GM12878 (cell line): ENCODE data around the gene PIP5KL1. TPM values are rescaled to one million over a fixed set of nuclear protein-coding genes. Genes with fewer than 3 reads are reported as not detected.

Source experiments
- ATAC-seq: fragments of 200-7000 bp; cut with Tn5 transposase; 3 replicates; pipeline ENCODE4 v1.9.1; 2020; ENCODE audit warnings: mild to moderate bottlenecking, moderate library complexity
- BruUV-seq: library from RNA; stranded (reverse); fragments of 400-500 nt; replicated peaks from 2 replicates; lab custom pipeline; 2021; lab: Mats Ljungman, UMichigan
- CTCF ChIA-PET: fragments of 300-600 bp; sonication (Branson Sonifier 250); formaldehyde crosslinking; extraction: SDS; loops from one replicate; lab custom pipeline; 2021; ENCODE audit warnings: inconsistent platforms; lab: Yijun Ruan, JAX
- POLR2A ChIA-PET: fragments of 350-600 bp; formaldehyde crosslinking; extraction: SDS; loops from one replicate; lab custom pipeline; 2021; ENCODE audit warnings: inconsistent platforms; lab: Charles Lee
- RAD21 ChIA-PET: fragments of 300-600 bp; sonication (Branson Sonifier 250); formaldehyde crosslinking; loops from one replicate; lab custom pipeline; 2023; ENCODE audit warnings: antibody characterized with exemption; ENCODE audit not compliant: unreplicated experiment; lab: Charles Lee
- SMC1A ChIA-PET: fragments of 300-600 bp; sonication (Branson Sonifier 250); formaldehyde crosslinking; loops from one replicate; lab custom pipeline; 2023; ENCODE audit not compliant: unreplicated experiment, uncharacterized antibody; lab: Charles Lee
- DNase-seq: peaks from one replicate; pipeline ENCODE4 v3.0.0-alpha.2; 2011; ENCODE audit warnings: low read depth, low spot score
- FAIRE-seq: peaks from 3 replicates; lab custom pipeline; 2011; peaks lifted over from hg19 to GRCh38; lab: Jason Lieb, UNC
- H2AFZ ChIP-seq: 2 replicates; pipeline ENCODE4 v1.6.0; 2011; ENCODE audit warnings: low read depth, low read length, control low read depth; ENCODE audit not compliant: control insufficient read depth
- H3K27ac ChIP-seq: 2 replicates; pipeline ENCODE4 v1.5.1; 2011; ENCODE audit warnings: control low read depth; ENCODE audit not compliant: control insufficient read depth, insufficient read depth
- H3K27me3 ChIP-seq, 2 experiments: replicated peaks in 1 of 2; 2 replicates each; pipeline versions ENCODE4 v1.6.0 to v1.6.1; 2011; ENCODE audit warnings: low read length in 1 of 2; ENCODE audit not compliant: control insufficient read depth in 2 of 2, insufficient read depth in 2 of 2
- H3K36me3 ChIP-seq, 2 experiments: 2 replicates each; pipeline ENCODE4 v1.5.1; 2011; ENCODE audit warnings: low read length in 1 of 2; ENCODE audit not compliant: control insufficient read depth in 2 of 2, insufficient read depth in 2 of 2
- H3K4me1 ChIP-seq: 2 replicates; pipeline ENCODE4 v1.6.1; 2011; ENCODE audit warnings: mild to moderate bottlenecking, low read length, moderate library complexity, mixed read lengths; ENCODE audit not compliant: control insufficient read depth, insufficient read depth
- H3K4me2 ChIP-seq: 2 replicates; pipeline ENCODE4 v1.6.0; 2011; ENCODE audit warnings: control low read depth; ENCODE audit not compliant: control insufficient read depth, insufficient read depth
- H3K4me3 ChIP-seq: fragments of 200-600 bp; sonication (generic); 2 replicates; pipeline ENCODE4 v1.5.1; 2016
- H3K79me2 ChIP-seq: 2 replicates; pipeline ENCODE4 v1.6.0; 2011; ENCODE audit warnings: low read length; ENCODE audit not compliant: control insufficient read depth, insufficient read depth
- H3K9ac ChIP-seq: 2 replicates; pipeline ENCODE4 v1.8.0; 2011; ENCODE audit warnings: low read length, control low read depth, mixed read lengths; ENCODE audit not compliant: control insufficient read depth, insufficient read depth
- H3K9me3 ChIP-seq: replicated peaks from 3 replicates; pipeline ENCODE4 v1.5.1; 2011; ENCODE audit warnings: mild to moderate bottlenecking, low read length; ENCODE audit not compliant: control insufficient read depth, insufficient read depth
- H4K20me1 ChIP-seq: 2 replicates; pipeline ENCODE4 v1.6.0; 2011; ENCODE audit not compliant: control insufficient read depth, insufficient read depth
- BHLHE40 ChIP-seq, 2 experiments: fragments of 450-650 bp in 1 of 2; IDR thresholded peaks; 2 replicates each; pipeline ENCODE4 v1.6.1; 2011 to 2017; ENCODE audit warnings: low read depth in 2 of 2, borderline replicate concordance in 1 of 2, improper control_type of control experiment in 1 of 2, low read length in 1 of 2, mild to moderate bottlenecking in 1 of 2
- ETV6 ChIP-seq, 2 experiments: fragments of 450-650 bp in 1 of 2; IDR thresholded peaks in 1 of 2; conservative IDR thresholded peaks in 1 of 2; 2 replicates each; pipeline ENCODE4 v1.6.1; 2014; ENCODE audit warnings: antibody characterized with exemption in 1 of 2, borderline replicate concordance in 1 of 2, low read depth in 1 of 2, mild to moderate bottlenecking in 1 of 2, moderate library complexity in 1 of 2
- EZH2 ChIP-seq: IDR thresholded peaks from 2 replicates; pipeline ENCODE4 v1.6.1; 2012; ENCODE audit warnings: low read depth, mild to moderate bottlenecking, control low read depth, inconsistent platforms, low read length, borderline replicate concordance; ENCODE audit not compliant: control insufficient read depth
- LARP7 ChIP-seq: fragments of 450-650 bp; IDR thresholded peaks from 2 replicates; pipeline ENCODE4 v1.6.1; 2017; ENCODE audit warnings: mild to moderate bottlenecking
- NFYB ChIP-seq: IDR thresholded peaks from 2 replicates; pipeline ENCODE4 v1.6.1; 2011; ENCODE audit warnings: low read depth, mild to moderate bottlenecking, low read length, improper control_type of control experiment, moderate library complexity; ENCODE audit not compliant: insufficient read depth
- POLR2A ChIP-seq: IDR thresholded peaks from 2 replicates; pipeline ENCODE4 v1.6.1; 2011; ENCODE audit warnings: low read depth, mild to moderate bottlenecking, low read length
- POLR2AphosphoS5 ChIP-seq: IDR thresholded peaks from 2 replicates; pipeline ENCODE4 v1.6.1; 2011; ENCODE audit warnings: mild to moderate bottlenecking, low read length, inconsistent platforms
- RAD21 ChIP-seq: IDR thresholded peaks from 2 replicates; pipeline ENCODE4 v1.6.1; 2011; ENCODE audit warnings: mild to moderate bottlenecking, low read depth, low read length, moderate library complexity; ENCODE audit not compliant: insufficient read depth
- RAD51 ChIP-seq: fragments of 450-650 bp; IDR thresholded peaks from 2 replicates; pipeline ENCODE4 v1.6.1; 2016; ENCODE audit warnings: moderate library complexity, mild to moderate bottlenecking, inconsistent platforms
- RFX5 ChIP-seq: IDR thresholded peaks from 2 replicates; pipeline ENCODE4 v1.6.1; 2011; ENCODE audit warnings: low read depth, low read length, improper control_type of control experiment
- SMC3 ChIP-seq: IDR thresholded peaks from 2 replicates; pipeline ENCODE4 v1.6.1; 2011; ENCODE audit warnings: low read length, improper control_type of control experiment, borderline replicate concordance
- TCF7 ChIP-seq: IDR thresholded peaks from 2 replicates; pipeline ENCODE4 v1.6.1; 2014; ENCODE audit warnings: antibody characterized with exemption, borderline replicate concordance
- ZBED1 ChIP-seq: IDR thresholded peaks from 2 replicates; pipeline ENCODE4 v1.6.1; 2016; ENCODE audit warnings: borderline replicate concordance
- ZNF217 ChIP-seq: fragments of 450-650 bp; IDR thresholded peaks from 2 replicates; pipeline ENCODE4 v1.6.1; 2017; ENCODE audit warnings: antibody characterized with exemption, mild to moderate bottlenecking
- WGBS: methylation state at CpG from one replicate; pipeline ENCODE4 v1.1.6; 2016; ENCODE audit warnings: low lambda C conversion rate; ENCODE audit not compliant: insufficient replicate concordance, insufficient coverage; ENCODE audit errors: missing lambda C conversion rate; 5-methylcytosine and 5-hydroxymethylcytosine counted together
- in situ Hi-C: fragments of 300-500 bp; cut with MboI; formaldehyde crosslinking; loops from 9 replicates; pipeline ENCODE4 v1.14.3; 2018; ENCODE audit warnings: mixed read lengths
- intact Hi-C: fragments of 100-400 bp; cut with micrococcal nuclease; formaldehyde crosslinking; loops from one replicate; pipeline ENCODE4 v1.14.2; 2022; ENCODE audit not compliant: unreplicated experiment
- polyA plus RNA-seq, 11 experiments: library from polyadenylated mRNA; depleted of rRNA in 4 of 11; unstranded in 6 of 11; stranded (reverse) in 5 of 11; fragments of >200 nt; fragmentation: Nextera tagmentation in 4 of 11; fragmentation: Illumina TruSeq in 1 of 11; extraction: Ambion mirVana in 4 of 11; extraction: Trizol in 1 of 11; gene quantifications; 1 replicate in 1 of 11; 2 replicates in 10 of 11; pipeline versions ENCODE4 v1.2.1 to v1.2.3, GENCODE V29; 2011 to 2016; ENCODE audit warnings: inconsistent platforms in 2 of 11, missing spikeins in 2 of 11, low read depth in 1 of 11
- total RNA-seq, 4 experiments: library from RNA; depleted of rRNA in 3 of 4; stranded (reverse); fragments of >200 nt in 3 of 4; fragmentation: Illumina TruSeq in 1 of 4; extraction: Trizol in 1 of 4; gene quantifications; 2 replicates each; pipeline versions ENCODE4 v1.2.1 to v1.2.3, GENCODE V29; 2013 to 2021
- TF ChIP-seq, protein P1 (sequence below): fragments of 450-650 bp; IDR thresholded peaks from 2 replicates; pipeline ENCODE4 v1.6.1; 2016; ENCODE audit warnings: mild to moderate bottlenecking

Gene PIP5KL1
- total and polyA plus RNA-seq, 10 of the 15 experiments (the other 5 are each of a cell fraction or from before 2014, with no cell fraction given): 0.04 to 0.67 (median 0.43) TPM; not detected in 2

DNA sequence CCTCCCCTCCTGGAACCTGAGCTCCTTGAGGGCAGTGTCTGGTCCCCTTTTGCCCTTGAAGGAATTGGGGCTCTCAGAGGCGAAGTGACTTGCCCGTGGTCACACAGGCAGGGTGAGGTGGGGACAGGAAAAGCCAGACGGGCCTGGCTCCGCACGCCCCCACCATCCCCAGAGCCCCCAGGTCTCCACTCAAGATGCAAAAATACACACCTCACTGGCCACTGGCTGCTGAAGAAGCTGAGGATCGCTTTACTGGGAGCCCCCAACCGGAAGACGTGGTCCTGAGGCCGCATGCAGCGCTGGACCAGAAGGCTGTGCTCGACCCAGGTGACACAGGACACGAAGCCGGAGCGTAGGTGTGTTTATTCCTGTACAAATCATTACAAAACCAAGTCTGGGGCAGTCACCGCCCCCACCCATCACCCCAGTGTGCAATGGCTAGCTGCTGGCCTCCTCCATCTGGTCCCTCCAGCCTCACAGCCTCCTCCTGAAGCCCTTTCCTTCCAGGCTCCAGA, 45.5 kb downstream of the PIP5KL1 start:
- TF ChIP-seq POLR2A: peak; percentile 26; the same call in 1 of the 2 replicates
- no peak for TF ChIP-seq LARP7
- no peak for TF ChIP-seq RAD51
- ChIA-PET CTCF (interaction anchor here (1.3 to 1.4 kb wide), 2 partner anchors 36 to 150 kb away, joined by 5 read pairs; partner anchors contain the start of gene TOR2A), POLR2A (interaction anchor here (1.3 kb wide), 1 partner anchor 10 kb away, joined by 4 read pairs; no protein-coding TSS in a partner anchor), SMC1A (interaction anchor here (1.2 kb wide), 1 partner anchor 16 kb away, joined by 3 read pairs; no protein-coding TSS in a partner anchor), RAD21 (no interaction called here)
- Histone ChIP-seq H3K9ac (no peak overlapping the region), H3K9me3 (no peaks in the 10 kb centered on the region), H3K36me3 (peaks cover 4% of the 10 kb centered on the region in 2 experiments; a peak in 3 of 4 replicates), H3K27ac (no peak overlapping the region), H3K4me1 (no peaks in the 10 kb centered on the region; the same call in 1 of the 2 replicates), H3K4me2 (no peak overlapping the region), H3K27me3 (no peaks in the 10 kb centered on the region), H3K4me3 (no peak overlapping the region), H3K79me2 (no peaks in the 10 kb centered on the region), H2AFZ (no peak overlapping the region), H4K20me1 (no peaks in the 10 kb centered on the region)
- intact Hi-C loops: loop anchor here (5.0 kb wide), 1 partner anchor 32 kb away; the partner anchor contains the start of gene ST6GALNAC4
- ATAC-seq: no peak
- WGBS: 7% methylated on average over 15 of the region's 15 CpGs
- in situ Hi-C loops: no loop called here
- no peak for FAIRE-seq
- no peak for DNase-seq
- BruUV-seq: no TSS peak

DNA sequence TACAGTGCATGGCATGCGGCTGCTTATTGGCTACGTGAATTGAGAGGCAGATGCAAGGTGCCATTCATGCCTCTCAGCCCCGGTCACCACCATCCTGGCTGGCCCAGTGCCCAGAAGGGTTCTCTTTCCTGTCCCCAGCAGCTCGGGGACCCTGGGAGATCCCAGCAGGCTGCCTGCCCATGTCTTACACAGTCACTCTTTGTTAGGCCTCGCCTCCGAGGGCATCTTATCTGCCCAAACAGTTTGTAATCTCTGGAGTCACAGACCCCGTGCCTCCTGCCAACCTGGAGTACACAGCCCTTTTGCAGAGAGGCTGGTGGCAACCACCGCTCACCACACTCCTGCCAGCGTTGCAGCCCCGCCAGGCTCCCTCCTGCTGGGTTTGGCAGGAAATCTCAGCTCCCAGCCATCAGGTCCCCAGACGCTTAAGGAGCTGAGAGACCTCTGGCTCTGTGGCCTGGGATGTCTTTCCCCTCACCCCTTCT, 46.1 kb downstream of the PIP5KL1 start:
- Histone ChIP-seq H3K36me3 (peaks cover 3 to 4% of the 10 kb centered on the region in 2 experiments; a peak in 3 of 4 replicates), H3K9ac (no peak overlapping the region), H3K4me1 (no peaks in the 10 kb centered on the region; the same call in 1 of the 2 replicates), H3K4me3 (no peak overlapping the region), H2AFZ (no peak overlapping the region), H3K27me3 (no peaks in the 10 kb centered on the region), H3K9me3 (no peaks in the 10 kb centered on the region), H3K4me2 (no peak overlapping the region), H3K79me2 (no peaks in the 10 kb centered on the region), H4K20me1 (no peaks in the 10 kb centered on the region), H3K27ac (no peak overlapping the region)
- FAIRE-seq (no peak), ATAC-seq (no peak; the same call in 2 of the 3 replicates), DNase-seq (no peak)
- 74% methylated on average over 11 of the region's 11 CpGs for WGBS
- ChIA-PET SMC1A (interaction anchor here (1.2 kb wide), 1 partner anchor 15 kb away, joined by 3 read pairs; no protein-coding TSS in a partner anchor), POLR2A (interaction anchor here (1.3 kb wide), 1 partner anchor 10 kb away, joined by 4 read pairs; no protein-coding TSS in a partner anchor), RAD21 (no interaction called here), CTCF (interaction anchor here (1.4 kb wide), 1 partner anchor 37 kb away, joined by 5 read pairs; no protein-coding TSS in a partner anchor)
- BruUV-seq: no TSS peak
- in situ Hi-C loops (no loop called here), intact Hi-C loops (loop anchor here (5.0 kb wide), 1 partner anchor 33 kb away; the partner anchor contains the start of gene ST6GALNAC4)
- TF ChIP-seq NFYB (no peak), RAD21 (no peak), LARP7 (no peak), ZNF217 (no peak), RFX5 (no peak), SMC3 (no peak), POLR2AphosphoS5 (peak; percentile 27; the same call in 1 of the 2 replicates), POLR2A (peak; percentile 15; the same call in 1 of the 2 replicates), TCF7 (no peak), ZBED1 (no peak), ETV6 (conservative IDR thresholded peaks at IDR 0.05 in 1 of 2, IDR thresholded peaks at IDR 0.05 in 1 of 2; ENCODE audit: borderline replicate concordance in 1 of 2, low read depth in 1 of 2) (no peak), EZH2 (no peak), BHLHE40 (IDR thresholded peaks at IDR 0.05; ENCODE audit: borderline replicate concordance in 1 of 2, low read depth in 2 of 2, low read length in 1 of 2) (no peak)
- TF ChIP-seq, protein P1, sequence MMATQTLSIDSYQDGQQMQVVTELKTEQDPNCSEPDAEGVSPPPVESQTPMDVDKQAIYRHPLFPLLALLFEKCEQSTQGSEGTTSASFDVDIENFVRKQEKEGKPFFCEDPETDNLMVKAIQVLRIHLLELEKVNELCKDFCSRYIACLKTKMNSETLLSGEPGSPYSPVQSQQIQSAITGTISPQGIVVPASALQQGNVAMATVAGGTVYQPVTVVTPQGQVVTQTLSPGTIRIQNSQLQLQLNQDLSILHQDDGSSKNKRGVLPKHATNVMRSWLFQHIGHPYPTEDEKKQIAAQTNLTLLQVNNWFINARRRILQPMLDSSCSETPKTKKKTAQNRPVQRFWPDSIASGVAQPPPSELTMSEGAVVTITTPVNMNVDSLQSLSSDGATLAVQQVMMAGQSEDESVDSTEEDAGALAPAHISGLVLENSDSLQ: 0 out of 2 replicates have a peak, but pooled peaks have one; percentile 12
